ENCODE data around the gene DNAJB2. TPM values are rescaled to one million over a fixed set of nuclear protein-coding genes. Genes with fewer than 3 reads are reported as not detected.

Gene DNAJB2
- 57.0 TPM for polyA plus RNA-seq (2013, experiment 1 of 2; ENCODE audit: insufficient read length)
- 52.5 TPM for polyA plus RNA-seq (2013, experiment 2 of 2; ENCODE audit: insufficient read length)

GRCh38 chr2:219279151-219279915 lies at the start of gene DNAJB2:
TSS of gene DNAJB2 (plus strand) at chr2:219279366. CDS start at chr2:219279834, 468 bp downstream.
- DNase-seq, result peak; percentile 99

GRCh38 chr2:219230059-219230540 lies 49.1 kb upstream of the DNAJB2 start:
- DNase-seq, result peak; percentile 41

GRCh38 chr2:219234331-219234730 lies 44.8 kb upstream of the DNAJB2 start:
- no peak for DNase-seq

- no peak for DNase-seq
Observed at GRCh38 chr2:219243291-219243761, 35.8 kb upstream of the DNAJB2 start.

GRCh38 chr2:219244789-219245147 lies 34.4 kb upstream of the DNAJB2 start:
- no peak for DNase-seq

GRCh38 chr2:219245148-219245898 lies 33.8 kb upstream of the DNAJB2 start, which contains the start of the genes GLB1L and STK16:
TSS of gene GLB1L (minus strand) at chr2:219245444. CDS start at chr2:219243573, 1,871 bp downstream.
TSS of gene STK16 (plus strand) at chr2:219245479. CDS start at chr2:219246000, 521 bp downstream.
- DNase-seq, result peak; percentile 91

- no peak for DNase-seq
Observed at GRCh38 chr2:219245899-219246230, 33.3 kb upstream of the DNAJB2 start.

GRCh38 chr2:219246559-219246958 lies 32.6 kb upstream of the DNAJB2 start:
- no peak for DNase-seq

GRCh38 chr2:219247678-219248642 lies 31.2 kb upstream of the DNAJB2 start:
- no peak for DNase-seq

- DNase-seq, result no peak
Observed at GRCh38 chr2:219248845-219249202, 30.3 kb upstream of the DNAJB2 start.

- peak; percentile 67 for DNase-seq
Observed at GRCh38 chr2:219249203-219249980, 29.8 kb upstream of the DNAJB2 start.

GRCh38 chr2:219250049-219250781 lies 29.0 kb upstream of the DNAJB2 start:
- no peak for DNase-seq

- DNase-seq, result no peak
Observed at GRCh38 chr2:219251656-219252055, 27.5 kb upstream of the DNAJB2 start.

- DNase-seq, result no peak
Observed at GRCh38 chr2:219252084-219252483, 27.1 kb upstream of the DNAJB2 start.

- no peak for DNase-seq
Observed at GRCh38 chr2:219252570-219252899, 26.6 kb upstream of the DNAJB2 start.

GRCh38 chr2:219252900-219253752 lies 26.0 kb upstream of the DNAJB2 start, which contains the start of gene TUBA4B:
TSS of gene TUBA4B (plus strand) at chr2:219253243. CDS start at chr2:219253408, 165 bp downstream.
- DNase-seq, result peak; percentile 24

GRCh38 chr2:219253753-219254589 lies 25.2 kb upstream of the DNAJB2 start, which contains the start of gene TUBA4A:
TSS of gene TUBA4A (minus strand) at chr2:219253918. CDS start at chr2:219253858, 60 bp downstream.
- peak; percentile 37 for DNase-seq

GRCh38 chr2:219254590-219255201 lies 24.5 kb upstream of the DNAJB2 start:
- no peak for DNase-seq

Measured in fibroblast of skin of abdomen (primary cell).